SIG-M5 (cell line): Measurements from ENCODE around the gene ALOX5AP.

Source experiments
- DNase-seq: peaks from one replicate; lab custom pipeline; 2025; lab: John Stamatoyannopoulos, UW

Gene ALOX5AP

DNA sequence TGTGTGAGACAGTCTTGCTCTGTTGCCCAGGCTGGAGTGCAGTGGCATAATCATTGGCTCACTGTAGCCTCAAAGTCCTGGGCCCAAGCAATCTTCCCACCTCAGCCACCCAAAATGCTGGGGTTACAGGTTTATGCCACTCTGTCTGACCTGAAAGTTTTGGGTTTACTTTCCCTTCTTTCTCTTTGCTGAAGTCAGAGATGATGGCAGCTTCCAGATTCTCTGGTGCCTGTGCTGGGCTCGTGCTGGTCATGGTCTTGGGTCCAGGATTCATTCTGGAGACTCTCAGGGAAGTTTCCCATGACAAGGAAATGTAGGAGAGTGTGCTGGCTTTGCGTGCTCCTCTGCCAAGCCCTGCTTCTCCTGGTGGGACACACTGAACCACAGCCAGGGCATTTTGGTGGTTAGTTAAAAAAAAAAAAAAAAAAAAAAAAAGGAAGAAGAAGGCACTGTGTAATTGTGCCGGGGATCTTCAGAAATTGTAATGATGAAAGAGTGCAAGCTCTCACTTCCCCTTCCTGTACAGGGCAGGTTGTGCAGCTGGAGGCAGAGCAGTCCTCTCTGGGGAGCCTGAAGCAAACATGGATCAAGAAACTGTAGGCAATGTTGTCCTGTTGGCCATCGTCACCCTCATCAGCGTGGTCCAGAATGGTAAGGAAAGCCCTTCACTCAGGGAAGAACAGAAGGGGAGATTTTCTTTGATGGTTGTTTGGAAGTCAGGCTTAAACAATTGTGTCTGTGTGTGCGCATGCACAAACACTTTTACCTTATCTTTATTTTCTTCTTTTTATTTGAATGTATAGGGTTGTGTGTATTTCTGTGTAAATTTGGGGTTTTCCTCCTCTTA, at the start of gene ALOX5AP:
Gene ALOX5AP, plus strand, starts transcription at position 519 of the 847 bp plus-strand sequence. Its CDS starts 63 bp downstream, at position 582.
- DNase-seq = peak; percentile 86

DNA sequence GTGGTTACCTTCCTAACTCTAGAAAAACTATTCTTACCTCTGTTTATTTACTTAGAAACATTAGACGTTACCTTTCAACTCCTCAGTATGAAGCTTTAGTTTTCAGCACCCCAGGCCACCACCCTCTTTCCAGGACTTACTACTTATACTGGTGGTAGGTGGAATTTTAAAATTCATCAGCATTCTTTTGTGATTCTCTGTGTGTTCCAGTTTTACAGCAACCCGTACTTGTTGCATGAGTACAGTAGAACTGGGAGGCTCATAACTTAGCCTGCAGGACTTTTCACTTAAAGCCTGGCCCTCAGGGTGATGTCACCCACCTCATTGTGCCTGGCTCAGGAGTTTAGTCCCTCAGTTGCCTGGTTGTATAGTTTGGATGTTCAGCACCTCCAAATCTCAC, 49.4 kb upstream of the ALOX5AP start:
- no peak for DNase-seq

DNA sequence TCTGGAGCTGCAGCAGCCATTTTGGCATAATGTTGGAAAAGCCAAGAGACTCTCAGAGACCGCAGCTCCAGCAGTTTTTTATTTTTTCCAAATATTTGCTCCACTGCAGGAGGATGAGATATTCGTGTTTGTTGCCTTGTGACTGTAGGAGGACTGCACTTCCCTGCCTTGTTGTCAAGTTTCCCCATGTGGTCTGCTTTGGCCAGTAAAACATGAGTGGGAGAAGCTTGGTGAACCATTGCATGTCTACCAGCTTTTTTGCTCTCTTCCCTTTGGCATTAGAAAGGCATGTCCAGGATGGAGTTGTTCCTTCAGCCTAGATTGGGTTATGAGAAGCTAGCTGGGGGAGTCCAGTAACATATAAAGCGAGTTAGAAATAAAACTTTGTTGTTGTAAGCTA, 47.7 kb upstream of the ALOX5AP start:
- no peak for DNase-seq

DNA sequence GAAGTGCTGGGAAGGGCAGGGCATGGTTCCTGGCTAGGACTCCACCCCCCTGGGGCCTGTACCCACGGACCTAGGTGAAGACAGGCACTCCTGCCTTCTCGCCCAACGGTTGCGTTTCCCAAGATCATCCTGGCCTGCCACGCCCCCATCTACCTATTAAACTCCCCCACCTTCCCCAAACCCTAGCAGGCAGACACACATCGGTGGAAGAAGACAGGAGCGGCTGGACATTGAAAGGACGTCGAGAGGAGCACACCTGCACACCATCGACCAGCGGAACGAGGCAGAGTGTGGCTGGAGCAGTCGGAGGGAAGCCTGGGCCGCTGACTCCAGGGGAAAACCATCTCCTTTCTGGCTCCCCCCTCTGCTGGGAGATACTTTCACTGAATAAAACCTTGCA, 45.6 kb upstream of the ALOX5AP start:
- no peak for DNase-seq

DNA sequence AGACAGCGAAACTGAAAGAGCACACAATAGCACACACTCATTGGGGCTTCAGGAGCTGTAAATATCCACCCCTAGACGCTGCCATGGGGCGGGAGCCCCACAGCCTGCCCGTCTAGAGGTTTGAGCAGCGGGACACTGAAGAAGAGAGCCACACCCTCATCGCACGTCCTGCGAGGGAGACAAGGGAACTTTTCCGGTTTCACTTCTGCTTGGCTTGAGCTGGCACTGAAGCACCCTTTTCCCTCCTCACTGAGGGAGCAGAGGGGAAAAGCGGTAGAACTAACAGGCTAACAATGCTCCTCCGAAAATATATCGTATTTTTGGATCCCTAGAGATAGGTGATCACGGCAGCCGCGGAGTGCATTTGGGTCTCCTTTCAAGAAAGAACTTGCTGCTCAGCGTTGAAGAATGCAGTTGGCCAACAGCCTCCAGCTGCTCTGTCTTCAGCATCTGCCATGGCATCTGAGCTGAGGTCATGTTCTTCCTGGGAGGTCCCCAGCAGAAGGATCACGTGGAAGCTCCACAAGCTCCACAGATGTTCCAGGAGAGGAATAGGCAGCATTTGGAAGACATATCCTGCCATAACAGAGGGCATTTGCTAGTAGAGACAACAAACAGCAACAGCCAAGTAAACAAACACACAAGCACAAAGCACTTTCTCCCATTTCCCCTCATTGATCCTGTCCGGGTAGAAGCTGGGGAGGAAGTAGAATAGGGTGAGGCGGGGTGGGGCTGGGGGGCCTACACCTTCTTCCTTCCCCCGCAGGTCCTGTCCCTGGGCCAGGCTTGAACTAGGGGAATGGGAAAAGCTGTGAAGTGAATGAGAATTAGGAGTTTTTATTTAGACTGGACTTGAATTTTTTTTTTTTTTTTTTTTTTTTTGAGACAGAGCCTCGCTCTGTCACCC, 44.8 kb upstream of the ALOX5AP start:
- peak; percentile 70 for DNase-seq

DNA sequence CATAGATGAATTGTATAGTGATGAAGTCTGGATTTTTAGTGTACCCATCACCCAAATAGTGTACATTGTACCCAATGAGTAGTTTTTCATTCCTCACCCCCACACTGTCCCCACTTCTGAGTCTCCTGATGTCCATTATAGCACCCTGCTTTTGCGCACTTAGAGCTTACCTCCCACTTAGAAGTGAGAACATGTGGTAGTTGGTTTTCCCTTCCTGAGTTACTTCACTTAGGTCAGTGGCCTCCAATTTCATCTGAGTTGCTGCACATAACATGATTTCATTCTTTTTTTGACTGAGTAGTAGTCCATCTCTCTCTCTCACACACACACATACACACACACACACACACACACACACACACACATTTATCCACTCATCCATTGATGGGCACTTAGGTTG, 43.2 kb upstream of the ALOX5AP start:
- no peak for DNase-seq

DNA sequence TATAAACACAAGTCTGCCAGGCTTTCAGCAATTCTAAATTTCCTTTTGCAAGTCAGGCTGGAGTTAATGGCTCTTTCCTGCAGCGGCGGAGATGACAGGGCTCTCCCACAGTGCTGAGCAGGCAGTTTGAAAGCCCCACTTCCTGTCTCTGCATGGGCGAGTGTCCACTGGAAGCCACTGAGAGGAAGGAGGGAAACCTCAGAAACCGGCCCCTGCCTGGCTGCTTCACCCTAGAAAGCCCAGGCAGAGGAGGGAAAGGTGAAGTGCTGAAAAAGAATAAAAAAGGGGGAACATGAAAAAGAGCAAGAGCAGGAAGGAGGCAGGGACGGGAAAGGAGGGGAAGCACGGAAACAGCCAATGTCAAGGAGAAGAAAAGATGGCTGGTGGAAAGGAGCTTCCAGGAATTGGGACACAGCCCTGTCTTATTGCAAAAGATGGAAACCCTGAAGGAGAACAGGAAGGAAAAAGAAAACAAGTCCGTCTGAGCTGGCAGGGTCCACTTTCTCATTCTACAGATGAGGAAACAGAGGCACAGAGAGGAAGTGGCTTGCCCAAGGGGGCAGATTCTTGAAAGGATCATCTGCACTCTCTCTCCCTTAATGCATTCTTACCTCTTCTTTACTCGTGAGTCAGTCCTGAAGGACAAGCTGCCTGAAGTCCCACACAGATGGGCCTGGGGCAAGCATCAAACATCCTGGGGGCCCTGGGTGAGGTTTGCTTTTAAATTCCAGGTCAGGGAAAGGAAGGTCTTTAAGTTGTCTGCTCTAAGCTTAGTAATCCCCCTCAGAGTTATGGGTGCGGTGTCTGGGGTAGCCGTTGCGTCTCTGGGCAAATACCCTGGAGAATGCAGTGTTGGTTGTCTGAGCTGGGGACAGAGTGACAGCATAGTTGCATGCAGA, 38.8 kb upstream of the ALOX5AP start:
- no peak for DNase-seq

DNA sequence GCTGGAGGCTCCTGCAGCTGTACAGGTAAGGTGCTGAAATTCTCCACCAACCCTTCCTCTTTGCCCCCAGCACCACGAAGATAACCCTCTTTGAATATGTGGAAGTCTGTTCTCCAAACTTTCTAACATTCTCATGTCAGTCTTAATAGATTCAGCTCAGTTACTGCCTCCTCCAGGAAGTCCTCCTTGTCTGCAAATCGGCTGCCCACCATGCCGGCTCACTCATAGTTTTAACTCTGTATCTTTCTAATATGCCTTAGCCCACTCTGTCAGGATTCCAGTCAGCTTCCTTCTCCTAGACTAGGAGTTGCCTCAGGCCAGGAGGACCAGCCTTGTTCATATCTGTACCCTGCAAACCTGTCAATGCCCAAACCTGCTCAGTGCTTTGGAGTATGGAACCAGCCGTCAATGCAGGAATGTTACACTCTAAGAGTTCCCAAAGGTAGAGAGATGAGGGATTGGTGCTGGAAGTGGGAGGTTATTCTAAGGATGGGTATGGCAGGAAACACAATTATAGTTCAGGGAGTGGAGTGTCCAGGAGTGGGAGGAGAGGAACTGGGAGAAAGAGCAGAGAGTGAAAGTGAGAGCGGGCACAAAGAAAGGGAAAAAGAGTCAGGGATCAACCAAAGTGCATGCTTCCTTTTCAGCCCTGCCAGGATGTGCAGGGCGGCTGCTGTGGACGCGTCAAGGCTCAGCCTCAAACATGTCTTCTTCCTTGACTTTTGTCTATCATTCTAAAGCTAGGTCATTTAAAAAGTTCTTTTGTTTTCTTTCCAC, 38.0 kb upstream of the ALOX5AP start:
- DNase-seq = no peak

DNA sequence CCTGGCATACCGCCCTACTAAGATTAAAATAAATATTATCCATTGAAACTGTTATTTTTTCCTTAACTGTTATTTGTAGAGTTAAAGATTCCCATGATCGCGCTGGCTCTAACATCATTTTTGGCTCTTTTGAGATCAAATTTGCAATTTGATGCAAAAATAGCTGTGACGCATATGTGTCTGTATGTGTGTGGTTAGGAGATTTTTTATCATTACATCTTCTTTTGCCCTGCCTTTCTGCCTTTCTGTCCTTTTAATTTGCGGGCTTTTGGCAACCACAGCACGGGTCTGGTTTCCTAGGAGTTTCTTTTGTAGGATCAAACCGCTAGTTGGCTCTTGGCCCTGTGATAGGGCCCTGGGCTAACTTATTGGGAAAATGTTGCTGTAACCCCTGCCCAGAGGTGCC, 37.3 kb upstream of the ALOX5AP start:
- DNase-seq = no peak

DNA sequence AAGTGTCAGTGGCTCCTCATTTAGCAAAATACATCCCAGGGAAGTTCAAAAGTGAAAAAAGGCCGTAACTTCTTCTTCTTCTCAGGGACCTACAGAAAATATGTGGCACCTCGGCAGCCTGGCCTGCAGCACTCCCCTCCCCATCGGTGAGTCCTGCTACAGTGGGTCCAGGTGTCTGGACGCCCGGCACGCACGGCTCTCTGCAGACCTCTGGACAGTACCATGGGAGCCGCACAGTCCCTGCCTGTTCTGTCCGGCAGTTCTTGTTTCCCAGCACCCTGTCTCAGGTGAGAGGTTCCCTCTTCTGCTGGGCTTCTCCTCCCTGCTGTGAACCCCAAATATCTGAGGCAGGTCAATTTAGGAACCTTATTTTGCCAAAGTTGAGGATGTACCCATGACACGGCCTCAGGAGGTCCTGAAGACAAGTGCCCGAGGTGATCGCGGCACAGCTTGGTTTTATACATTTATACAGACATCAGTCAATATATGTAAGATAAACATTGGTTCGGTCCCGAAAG, 36.8 kb upstream of the ALOX5AP start:
- no peak for DNase-seq

DNA sequence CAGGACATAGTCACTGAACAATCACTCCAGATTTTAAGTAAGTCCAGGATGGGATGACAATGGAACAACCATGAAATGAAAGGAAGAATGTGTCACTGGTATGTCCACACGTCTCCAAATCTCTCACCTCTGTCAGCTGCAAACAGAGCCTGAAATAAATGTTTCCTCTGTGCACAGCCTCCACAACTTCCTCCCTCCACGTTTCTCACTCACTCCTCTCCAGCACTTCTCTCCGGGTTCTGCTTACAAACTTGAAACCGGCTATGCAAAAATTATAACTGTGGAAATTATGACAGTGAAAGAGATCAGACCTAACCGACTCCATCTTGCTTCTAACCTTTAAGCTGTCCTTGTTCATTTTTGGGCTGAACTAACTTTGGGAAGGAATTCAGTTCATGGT, 35.0 kb upstream of the ALOX5AP start:
- no peak for DNase-seq

DNA sequence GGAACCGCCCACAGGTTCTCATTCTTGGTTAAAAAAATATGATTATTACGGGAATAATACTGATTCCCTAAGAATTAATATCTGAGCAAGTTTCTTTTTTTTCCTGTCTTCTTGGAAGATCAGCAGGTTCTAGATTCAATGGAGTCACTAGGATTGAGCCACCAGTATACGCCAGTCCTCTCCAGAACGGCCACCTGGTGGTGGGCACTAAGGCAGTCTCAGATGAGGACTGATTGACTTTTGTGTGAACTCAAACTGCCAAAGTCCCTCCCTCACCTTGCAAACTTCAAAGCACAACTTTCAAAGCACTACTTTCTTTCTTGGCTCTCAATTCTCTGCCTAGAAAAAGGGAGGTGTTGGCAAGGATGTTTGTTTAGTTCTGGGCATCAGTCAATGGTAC, 33.3 kb upstream of the ALOX5AP start:
- DNase-seq = no peak

DNA sequence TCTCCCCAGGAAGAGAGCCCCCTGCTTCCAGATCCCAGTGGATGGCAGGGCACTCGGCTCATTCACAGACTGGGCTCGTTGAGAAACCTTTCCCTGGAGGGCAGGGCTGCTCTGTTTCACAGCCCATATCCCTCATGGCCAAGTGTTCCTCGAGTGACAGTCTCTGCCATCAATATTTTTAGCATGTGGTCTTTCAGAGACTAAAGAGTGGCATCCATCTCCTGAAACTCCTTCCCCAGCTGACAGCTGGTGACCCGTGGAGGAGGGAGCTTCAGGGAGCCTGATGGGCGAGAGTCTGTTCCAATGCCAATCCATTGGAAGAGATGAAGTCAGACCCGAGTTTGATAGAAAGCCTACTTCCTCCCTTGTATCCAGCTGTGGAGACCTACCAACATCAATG, 30.7 kb upstream of the ALOX5AP start:
- DNase-seq = no peak

DNA sequence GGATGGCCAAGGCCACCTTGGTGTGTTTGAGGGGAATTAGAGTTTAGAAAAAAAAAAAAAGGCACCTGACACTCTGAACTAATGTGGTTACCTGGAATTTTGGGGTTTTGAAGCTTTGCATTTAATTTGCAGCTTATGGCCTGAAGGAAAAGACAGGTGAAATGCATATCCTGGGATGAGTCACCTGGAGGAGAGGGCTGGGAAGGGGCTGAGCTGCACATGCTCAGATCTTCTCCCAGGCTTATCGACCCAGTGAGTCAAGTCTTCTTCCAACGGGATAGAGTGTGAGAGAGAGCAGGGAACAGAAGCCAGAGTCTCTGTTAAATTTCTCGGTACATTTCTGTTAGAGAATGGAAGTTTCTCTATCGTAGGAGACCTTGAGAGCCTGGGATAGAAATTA, 29.7 kb upstream of the ALOX5AP start:
- no peak for DNase-seq

DNA sequence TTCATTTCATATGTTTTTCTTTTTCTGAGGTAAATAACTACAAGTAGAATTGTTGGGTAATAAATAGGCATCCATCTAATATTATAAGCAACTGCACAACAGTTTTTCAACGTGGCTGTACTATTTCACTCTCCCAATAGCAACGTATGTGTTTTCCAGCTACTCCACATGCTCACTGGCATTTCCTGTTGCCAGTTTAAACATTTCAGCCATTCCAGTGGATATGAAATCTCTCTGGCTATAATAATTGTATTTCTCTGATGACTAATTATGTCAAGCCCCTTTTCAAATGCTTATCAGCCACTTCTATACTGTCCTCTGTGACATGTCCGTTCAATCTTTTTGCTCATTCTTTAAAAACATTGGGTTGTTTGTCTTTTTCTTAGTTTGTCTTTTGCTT, 26.8 kb upstream of the ALOX5AP start:
- no peak for DNase-seq

DNA sequence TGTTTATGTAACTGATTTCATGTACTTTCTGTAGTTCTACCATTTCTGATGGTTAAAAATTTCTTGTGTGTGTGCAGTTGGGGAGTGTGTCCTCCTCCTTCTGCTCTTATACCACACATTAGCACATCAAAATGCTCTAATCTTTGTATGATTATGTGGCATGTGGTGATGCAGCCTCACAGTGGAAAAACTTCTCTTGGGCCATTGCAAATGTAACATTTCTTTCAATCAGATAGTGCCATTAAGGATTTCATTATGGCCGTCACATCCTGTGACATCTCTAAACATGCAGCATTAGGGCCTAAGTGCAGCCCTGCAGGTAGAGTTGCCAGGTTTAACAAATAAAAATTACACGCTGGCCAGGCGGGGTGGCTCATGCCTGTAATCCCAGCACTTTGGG, 24.9 kb upstream of the ALOX5AP start:
- DNase-seq = no peak

DNA sequence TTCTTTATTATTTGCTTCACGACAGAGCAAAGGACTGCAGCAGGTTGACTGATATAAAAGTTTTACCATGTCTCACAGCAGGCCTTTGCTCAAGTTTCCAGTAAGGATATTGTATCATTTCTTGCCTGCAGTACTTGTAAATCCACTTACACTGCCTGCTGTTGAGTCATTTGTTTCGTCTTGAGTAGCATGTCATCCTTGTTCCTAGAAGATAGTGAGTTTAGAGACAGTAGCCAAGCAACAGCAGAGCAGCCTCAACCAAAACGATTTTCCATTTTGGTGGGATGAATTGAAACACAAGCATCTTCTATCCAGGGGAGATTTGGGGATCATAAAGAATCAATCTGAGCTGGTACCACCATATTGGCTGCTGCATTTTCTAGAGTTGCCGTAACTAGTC, 24.0 kb upstream of the ALOX5AP start:
- DNase-seq = no peak

DNA sequence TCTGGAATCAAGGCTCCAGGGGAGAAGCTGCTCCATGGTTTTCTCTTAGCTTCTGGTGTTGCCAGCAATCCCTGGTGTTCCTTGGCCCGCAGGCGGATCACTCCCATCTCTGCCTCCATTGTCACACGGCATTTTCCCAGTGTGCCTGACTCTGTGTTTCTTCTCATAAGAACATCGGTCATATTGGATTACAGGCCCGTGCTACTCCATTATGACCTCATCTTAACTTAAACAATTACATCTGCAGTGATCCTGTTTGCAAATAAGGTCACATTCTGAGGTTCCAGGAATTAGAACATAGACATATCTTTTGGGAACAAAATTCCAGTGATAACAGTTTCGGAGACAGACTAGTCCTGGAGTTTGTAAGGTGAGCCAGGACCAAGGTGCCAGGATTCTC, 23.5 kb upstream of the ALOX5AP start:
- no peak for DNase-seq

DNA sequence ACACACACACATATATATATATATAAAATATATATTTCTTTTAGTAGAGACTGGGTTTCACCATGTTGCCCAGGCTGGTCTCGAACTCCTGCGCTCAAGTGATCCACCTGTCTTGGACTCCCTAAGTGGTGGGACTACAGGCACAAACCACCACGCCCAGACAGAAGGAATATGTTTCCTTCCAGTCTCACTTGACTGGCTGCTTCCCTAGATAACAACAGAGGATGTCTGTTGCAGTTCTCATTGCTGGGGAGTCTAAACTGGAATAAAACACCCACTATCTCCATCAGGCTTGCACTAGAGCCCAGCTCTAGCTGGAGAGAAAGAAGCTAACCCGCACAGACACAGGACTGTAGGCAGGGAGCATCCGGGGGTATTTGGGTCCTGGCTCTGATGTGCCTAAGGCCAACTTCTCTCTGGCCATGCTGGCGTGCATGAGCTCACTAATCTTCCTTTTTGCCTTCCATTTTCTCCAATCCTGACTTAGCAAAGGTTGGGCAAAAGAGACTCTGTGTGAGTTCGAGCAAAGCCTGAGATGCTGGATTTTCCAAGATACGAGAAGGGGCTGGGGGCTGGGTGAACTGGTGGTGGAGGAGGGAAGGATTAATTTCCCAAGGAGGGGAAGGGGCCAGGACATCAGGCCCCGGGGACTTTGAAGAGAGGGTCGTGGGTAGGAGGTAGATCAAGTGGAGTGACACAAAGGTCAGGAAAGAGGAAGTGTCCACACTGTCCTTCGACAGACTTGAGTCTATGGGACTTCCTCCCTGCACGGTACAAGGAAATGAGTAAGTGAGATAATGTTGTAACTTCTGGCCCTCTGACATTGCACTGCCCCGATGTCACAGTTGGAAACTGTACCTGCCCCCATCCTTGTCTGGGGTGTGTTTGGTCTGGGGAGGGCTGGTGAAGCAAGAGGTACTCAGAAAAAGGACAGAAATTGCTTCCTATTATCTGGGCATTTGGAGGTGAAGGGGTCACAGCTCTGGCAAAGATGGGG, 22.5 kb upstream of the ALOX5AP start:
- peak; percentile 97 for DNase-seq
